AG04449 (cell line): ENCODE measurements around the gene INTS11.
A peak's percentile ranks its signal among the peaks of the same experiment; 100 is the strongest.

Experiments used
- CTCF ChIA-PET: fragments of 350-600 bp; formaldehyde crosslinking; extraction: SDS; loops from one replicate; lab custom pipeline; 2021; ENCODE audit warnings: antibody characterized with exemption; lab: Yijun Ruan, JAX
- POLR2A ChIA-PET: fragments of 400-600, 350-600 bp; formaldehyde crosslinking; extraction: SDS; loops from one replicate; lab custom pipeline; 2020; ENCODE audit warnings: antibody characterized with exemption, inconsistent platforms; lab: Yijun Ruan, JAX
- DNase-seq: peaks from one replicate; pipeline ENCODE4 v3.0.0-alpha.2; 2010; ENCODE audit warnings: low read depth, low spot score
- H3K4me3 ChIP-seq: 2 replicates; pipeline ENCODE4 v1.5.1; 2011; ENCODE audit warnings: low read depth, mild to moderate bottlenecking, control low read depth, low read length
- CTCF ChIP-seq: IDR thresholded peaks from one replicate; pipeline ENCODE4 v1.5.1; 2011; ENCODE audit warnings: mild to moderate bottlenecking, moderate library complexity, low read length, control low read depth, inconsistent platforms; ENCODE audit not compliant: insufficient read depth; ENCODE audit errors: missing control alignments

The INTS11 gene

GRCh38 chr1:1270813-1271212, 53.6 kb downstream of the INTS11 start:
- CTCF ChIA-PET, result interaction anchor here (1.1 to 2.8 kb wide), 3 partner anchors 15 to 148 kb away, joined by 3 to 10 read pairs (median 3); no protein-coding TSS in a partner anchor
- H3K4me3 ChIP-seq, result no peak overlapping the region
- POLR2A ChIA-PET, result interaction anchor here (1.0 kb wide), 1 partner anchor 31 kb away, joined by 3 read pairs; no protein-coding TSS in a partner anchor
- no peak for TF ChIP-seq CTCF
- DNase-seq, result no peak

- POLR2A ChIA-PET, result no interaction called here
- no peak for TF ChIP-seq CTCF
- CTCF ChIA-PET, result interaction anchor here (2.8 kb wide), 1 partner anchor 147 kb away, joined by 10 read pairs; no protein-coding TSS in a partner anchor
Observed at GRCh38 chr1:1268284-1268682, 56.2 kb downstream of the INTS11 start.

GRCh38 chr1:1267488-1268283, 56.8 kb downstream of the INTS11 start:
- CTCF ChIA-PET, result interaction anchor here (2.8 kb wide), 1 partner anchor 146 kb away, joined by 10 read pairs; no protein-coding TSS in a partner anchor
- no peak for TF ChIP-seq CTCF
- H3K4me3 ChIP-seq, result no peak overlapping the region
- POLR2A ChIA-PET, result no interaction called here
- DNase-seq, result no peak

More at GRCh38 chr1:1268284-1268682, 56.2 kb downstream of the INTS11 start:
- no peak overlapping the region for H3K4me3 ChIP-seq
- no peak for DNase-seq

GRCh38 chr1:1264868-1265272, 59.6 kb downstream of the INTS11 start:
- ChIA-PET POLR2A (interaction anchor here (0.6 to 1.8 kb wide), 5 partner anchors 9 to 112 kb away, joined by 3 to 10 read pairs (median 3); partner anchors contain the start of genes C1QTNF12 and UBE2J2), CTCF (interaction anchor here (0.7 to 2.9 kb wide), 6 partner anchors 9 to 358 kb away, joined by 3 to 22 read pairs (median 4); partner anchors contain the start of gene UBE2J2)
- peak overlapping the region; percentile 32 for H3K4me3 ChIP-seq
- DNase-seq, result peak; percentile 98
- TF ChIP-seq CTCF, result peak; percentile 66

GRCh38 chr1:1264026-1264425, 60.4 kb downstream of the INTS11 start:
- no peak overlapping the region for H3K4me3 ChIP-seq
- no peak for TF ChIP-seq CTCF
- POLR2A ChIA-PET, result interaction anchor here (1.8 kb wide), 1 partner anchor 9 kb away, joined by 10 read pairs; the partner anchor contains the start of gene UBE2J2
- no peak for DNase-seq
- CTCF ChIA-PET, result interaction anchor here (1.0 to 2.9 kb wide), 7 partner anchors 10 to 262 kb away, joined by 3 to 22 read pairs (median 4); partner anchors contain the start of gene UBE2J2

- DNase-seq, result no peak
- ChIA-PET CTCF (interaction anchor here (2.9 kb wide), 1 partner anchor 141 kb away, joined by 22 read pairs; no protein-coding TSS in a partner anchor), POLR2A (interaction anchor here (0.6 kb wide), 1 partner anchor 161 kb away, joined by 4 read pairs; no protein-coding TSS in a partner anchor)
- no peak for TF ChIP-seq CTCF
- H3K4me3 ChIP-seq, result no peak overlapping the region
Observed at GRCh38 chr1:1262758-1263157, 61.7 kb downstream of the INTS11 start.
